Measurements from ENCODE around the gene ARRB1.

The ARRB1 gene

DNA sequence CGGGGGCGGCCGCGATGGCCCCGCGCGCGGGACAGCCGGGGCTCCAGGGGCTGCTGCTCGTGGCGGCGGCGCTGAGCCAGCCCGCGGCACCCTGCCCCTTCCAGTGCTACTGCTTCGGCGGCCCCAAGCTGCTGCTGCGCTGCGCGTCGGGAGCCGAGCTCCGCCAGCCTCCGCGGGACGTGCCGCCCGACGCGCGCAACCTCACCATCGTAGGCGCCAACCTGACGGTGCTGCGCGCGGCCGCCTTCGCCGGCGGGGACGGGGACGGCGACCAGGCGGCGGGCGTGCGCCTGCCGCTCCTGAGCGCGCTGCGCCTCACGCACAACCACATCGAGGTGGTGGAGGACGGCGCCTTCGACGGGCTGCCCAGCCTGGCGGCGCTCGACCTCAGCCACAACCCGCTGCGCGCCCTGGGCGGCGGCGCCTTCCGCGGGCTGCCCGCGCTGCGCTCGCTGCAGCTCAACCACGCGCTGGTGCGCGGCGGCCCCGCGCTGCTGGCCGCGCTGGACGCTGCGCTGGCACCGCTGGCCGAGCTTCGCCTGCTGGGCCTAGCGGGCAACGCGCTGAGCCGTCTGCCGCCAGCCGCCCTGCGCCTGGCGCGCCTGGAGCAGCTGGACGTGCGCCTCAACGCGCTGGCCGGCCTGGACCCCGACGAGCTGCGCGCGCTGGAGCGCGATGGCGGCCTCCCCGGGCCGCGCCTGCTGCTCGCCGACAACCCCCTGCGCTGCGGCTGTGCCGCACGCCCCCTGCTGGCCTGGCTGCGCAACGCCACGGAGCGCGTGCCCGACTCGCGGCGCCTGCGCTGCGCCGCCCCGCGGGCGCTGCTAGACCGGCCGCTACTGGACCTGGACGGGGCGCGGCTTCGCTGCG lies 110.2 kb downstream of the ARRB1 start:
- CTCF ChIA-PET, result interaction anchor here (0.5 to 2.5 kb wide), 26 partner anchors 8 to 1176 kb away, joined by 3 to 22 read pairs (median 4); no protein-coding TSS in a partner anchor
- peak; percentile 86 for DNase-seq (ENCODE audit: low spot score)
- POLR2A ChIA-PET (ENCODE audit: low non-redundant PET), result no interaction called here
- no peak overlapping the region for H3K27ac ChIP-seq
- TF ChIP-seq, protein P1, sequence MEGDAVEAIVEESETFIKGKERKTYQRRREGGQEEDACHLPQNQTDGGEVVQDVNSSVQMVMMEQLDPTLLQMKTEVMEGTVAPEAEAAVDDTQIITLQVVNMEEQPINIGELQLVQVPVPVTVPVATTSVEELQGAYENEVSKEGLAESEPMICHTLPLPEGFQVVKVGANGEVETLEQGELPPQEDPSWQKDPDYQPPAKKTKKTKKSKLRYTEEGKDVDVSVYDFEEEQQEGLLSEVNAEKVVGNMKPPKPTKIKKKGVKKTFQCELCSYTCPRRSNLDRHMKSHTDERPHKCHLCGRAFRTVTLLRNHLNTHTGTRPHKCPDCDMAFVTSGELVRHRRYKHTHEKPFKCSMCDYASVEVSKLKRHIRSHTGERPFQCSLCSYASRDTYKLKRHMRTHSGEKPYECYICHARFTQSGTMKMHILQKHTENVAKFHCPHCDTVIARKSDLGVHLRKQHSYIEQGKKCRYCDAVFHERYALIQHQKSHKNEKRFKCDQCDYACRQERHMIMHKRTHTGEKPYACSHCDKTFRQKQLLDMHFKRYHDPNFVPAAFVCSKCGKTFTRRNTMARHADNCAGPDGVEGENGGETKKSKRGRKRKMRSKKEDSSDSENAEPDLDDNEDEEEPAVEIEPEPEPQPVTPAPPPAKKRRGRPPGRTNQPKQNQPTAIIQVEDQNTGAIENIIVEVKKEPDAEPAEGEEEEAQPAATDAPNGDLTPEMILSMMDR (conservative IDR thresholded peaks at IDR 0.05; ENCODE audit: low read depth), result peak; percentile 97

DNA sequence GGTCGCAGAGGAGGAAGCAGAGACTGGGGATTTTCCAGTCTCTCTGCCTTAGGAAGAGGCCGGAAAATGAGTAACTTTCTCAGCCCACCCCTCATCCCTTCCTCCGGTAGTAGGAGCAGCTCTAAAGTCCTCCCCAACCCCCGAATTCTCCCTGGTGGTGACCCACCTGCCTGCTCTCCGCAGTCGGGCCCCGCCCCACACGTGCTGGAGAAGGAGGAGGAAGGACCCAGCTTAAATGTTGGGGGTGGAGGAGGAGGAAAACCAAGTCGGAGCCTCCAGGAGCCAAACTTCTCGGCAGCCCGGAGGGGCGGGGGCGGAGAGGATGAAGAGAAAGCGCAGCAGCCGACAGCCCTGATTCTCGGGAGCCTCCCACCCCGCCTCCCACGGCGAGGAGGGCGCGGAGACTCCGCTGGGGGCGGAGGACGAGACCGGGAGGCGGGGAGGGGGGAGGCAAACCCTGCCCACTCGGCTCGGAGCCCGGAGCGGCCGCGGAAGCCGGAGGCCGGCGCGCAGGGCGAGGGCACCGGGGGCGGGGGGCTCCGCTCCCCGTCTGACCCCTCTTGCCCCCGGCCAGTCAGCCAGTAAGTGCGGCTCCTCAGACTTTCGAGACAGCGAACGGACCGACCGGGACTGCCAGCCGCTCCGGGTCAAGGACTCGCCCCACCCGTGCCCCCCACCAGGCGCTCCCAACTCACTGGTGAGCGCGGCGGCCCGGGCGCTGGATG lies 111.0 kb downstream of the ARRB1 start, which contains the start of gene TPBGL:
TSS of gene TPBGL (plus strand) at position 464 of the 725 bp plus-strand sequence. CDS start 276 bp downstream, outside the sequence.
- no peak for DNase-seq (ENCODE audit: low spot score)
- ChIA-PET POLR2A (ENCODE audit: low non-redundant PET) (no interaction called here), CTCF (interaction anchor here (0.6 to 2.5 kb wide), 11 partner anchors 9 to 1007 kb away, joined by 3 to 22 read pairs (median 4); no protein-coding TSS in a partner anchor)

DNA sequence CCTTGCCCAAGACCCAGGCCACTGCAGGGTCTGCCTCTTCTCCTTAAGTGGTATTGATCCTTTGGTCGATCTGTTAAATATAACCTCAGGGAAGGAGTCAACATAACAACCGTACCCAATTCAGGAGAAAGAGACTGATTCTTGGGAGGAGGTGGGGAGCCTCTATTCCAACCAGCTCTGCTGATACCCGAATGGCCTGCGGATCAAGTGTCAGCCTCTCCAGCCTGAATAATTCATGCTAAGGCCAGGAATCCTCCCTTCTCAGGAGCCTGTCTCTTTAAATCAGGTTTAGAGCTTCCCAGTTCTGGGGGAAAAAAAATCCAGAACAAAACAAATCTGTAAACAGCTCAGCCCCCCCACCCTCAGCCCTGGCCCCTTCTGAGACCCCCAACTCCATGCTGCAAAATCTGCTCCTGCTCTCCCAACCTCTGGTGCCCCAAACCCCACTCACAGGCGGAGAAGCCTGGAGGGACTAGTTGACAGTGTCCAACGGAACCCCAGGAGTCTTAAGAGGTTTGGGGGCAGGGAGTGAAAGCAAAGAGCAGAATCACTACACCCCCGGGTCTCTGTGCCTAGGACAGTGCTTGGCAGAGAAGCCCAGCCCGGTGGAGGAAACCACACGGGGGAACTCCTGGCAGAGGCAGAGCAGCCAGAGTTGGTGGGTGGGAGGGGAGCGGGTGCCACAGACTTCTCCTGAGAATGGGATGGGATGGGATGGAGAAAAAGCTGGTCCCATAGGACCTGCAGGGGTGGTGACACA lies 111.8 kb downstream of the ARRB1 start:
- ChIA-PET CTCF (interaction anchor here (0.6 to 2.5 kb wide), 4 partner anchors 9 to 1008 kb away, joined by 3 to 22 read pairs (median 4); no protein-coding TSS in a partner anchor), POLR2A (ENCODE audit: low non-redundant PET) (no interaction called here)
- TF ChIP-seq, protein P1 (conservative IDR thresholded peaks at IDR 0.05; ENCODE audit: low read depth), result no peak
- no peak overlapping the region for H3K27ac ChIP-seq
- no peak for DNase-seq (ENCODE audit: low spot score)

More for the DNA sequence above, 111.0 kb downstream of the ARRB1 start, which contains the start of gene TPBGL:
- TF ChIP-seq, protein P1 (conservative IDR thresholded peaks at IDR 0.05; ENCODE audit: low read depth), result no peak
- no peak within 1 kb of the TSS for H3K27ac ChIP-seq

DNA sequence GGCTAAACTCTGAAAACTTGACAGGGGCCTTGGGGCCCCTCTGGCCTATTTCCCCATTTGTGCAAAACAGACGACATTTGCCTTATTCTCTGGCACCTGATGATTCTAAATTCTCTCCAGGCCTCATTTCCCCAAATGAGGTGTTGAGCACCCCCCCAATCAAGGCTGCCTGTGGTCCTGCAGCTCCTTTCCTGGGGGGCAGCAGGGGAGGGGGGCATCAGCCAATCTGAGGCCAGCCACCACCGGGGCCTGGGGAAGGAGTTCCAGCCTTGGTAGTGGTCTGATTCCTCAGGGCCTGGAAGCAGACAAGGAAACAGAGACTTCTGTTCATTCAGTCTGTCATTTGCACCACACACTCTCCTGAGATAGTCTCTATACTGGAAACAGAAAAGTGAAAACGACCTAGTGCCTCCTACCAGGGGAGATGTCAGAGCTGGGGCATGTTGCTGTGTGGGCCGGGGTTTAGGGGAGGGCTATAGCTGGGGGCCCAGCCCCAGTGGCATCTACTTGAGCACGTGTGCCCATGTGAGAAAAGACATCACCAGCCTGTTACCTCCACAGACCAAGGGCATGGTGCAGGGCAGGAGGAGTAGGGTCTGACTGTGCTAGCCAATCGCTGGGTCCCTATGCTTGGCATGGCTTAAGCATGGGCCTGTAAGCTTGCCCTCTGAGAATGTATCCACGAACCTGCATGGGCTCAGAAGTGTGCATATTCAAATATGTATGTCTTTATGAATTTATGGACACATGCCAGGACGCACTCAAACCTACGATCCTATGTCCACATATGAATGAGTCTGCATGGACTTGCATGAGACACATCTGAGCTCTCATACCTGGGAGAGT lies 112.6 kb downstream of the ARRB1 start:
- DNase-seq (ENCODE audit: low spot score), result no peak

DNA sequence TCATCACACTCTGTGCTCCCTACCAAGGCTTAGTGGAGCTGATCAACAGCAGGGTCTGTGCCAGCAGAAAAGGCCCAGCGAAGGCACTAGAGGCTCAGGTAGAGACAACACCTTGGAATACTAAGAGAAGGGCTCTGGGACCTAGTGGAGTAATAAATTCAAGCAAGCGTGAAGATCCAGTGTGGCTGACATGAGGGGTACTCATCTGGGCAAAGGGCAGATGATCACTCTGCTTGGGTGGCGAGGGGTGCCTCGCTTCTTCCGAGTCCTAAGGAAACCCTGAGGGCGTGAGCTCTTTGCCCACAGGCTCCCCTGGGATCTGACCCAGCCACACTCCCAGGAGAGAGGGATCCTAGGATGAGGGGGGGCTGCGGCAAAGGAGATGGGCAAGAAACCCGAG lies 114.4 kb downstream of the ARRB1 start:
- POLR2A ChIA-PET (ENCODE audit: low non-redundant PET), result interaction anchor here (0.6 kb wide), 1 partner anchor 284 kb away, joined by 3 read pairs; no protein-coding TSS in a partner anchor
- no peak overlapping the region for H3K27ac ChIP-seq
- DNase-seq (ENCODE audit: low spot score), result no peak
- CTCF ChIA-PET, result interaction anchor here (0.5 to 1.7 kb wide), 3 partner anchors 11 to 1602 kb away, joined by 4 to 5 read pairs (median 5); no protein-coding TSS in a partner anchor
- TF ChIP-seq, protein P1 (conservative IDR thresholded peaks at IDR 0.05; ENCODE audit: low read depth), result no peak

More for the DNA sequence above, 112.6 kb downstream of the ARRB1 start:
- CTCF ChIA-PET, result interaction anchor here (1.4 kb wide), 1 partner anchor 10 kb away, joined by 4 read pairs; no protein-coding TSS in a partner anchor
- POLR2A ChIA-PET (ENCODE audit: low non-redundant PET), result no interaction called here
- no peak overlapping the region for H3K27ac ChIP-seq
- TF ChIP-seq, protein P1 (conservative IDR thresholded peaks at IDR 0.05; ENCODE audit: low read depth), result no peak
